AG04450 (cell line): ENCODE data around the gene DIAPH3. TPM values are rescaled to one million over a fixed set of nuclear protein-coding genes. Genes with fewer than 3 reads are reported as not detected.

Source experiments
- CTCF ChIA-PET: fragments of 300-600, 350-600 bp; formaldehyde crosslinking; extraction: SDS; loops from one replicate; lab custom pipeline; 2022; ENCODE audit warnings: antibody characterized with exemption, inconsistent platforms; lab: Charles Lee
- POLR2A ChIA-PET: fragments of 350-600 bp; formaldehyde crosslinking; extraction: SDS; loops from one replicate; lab custom pipeline; 2021; ENCODE audit warnings: antibody characterized with exemption, inconsistent platforms; lab: Yijun Ruan, JAX
- DNase-seq: peaks from one replicate; pipeline ENCODE4 v3.0.0-alpha.2; 2011; ENCODE audit warnings: low read depth, low spot score
- H3K27ac ChIP-seq: one replicate; pipeline ENCODE4 v1.5.1; 2012; ENCODE audit warnings: low read depth, low read length, control low read depth
- H3K27me3 ChIP-seq: one replicate; pipeline ENCODE4 v1.6.0; 2012; ENCODE audit warnings: low read length; ENCODE audit not compliant: control insufficient read depth, insufficient read depth
- H3K4me3 ChIP-seq: 2 replicates; pipeline ENCODE4 v1.5.1; 2011; ENCODE audit warnings: mild to moderate bottlenecking, low read depth, low read length, control low read depth
- H3K9me3 ChIP-seq: 2 replicates; pipeline ENCODE4 v1.5.1; 2012; ENCODE audit warnings: low read length; ENCODE audit not compliant: control insufficient read depth, insufficient read depth
- polyA plus RNA-seq: library from polyadenylated mRNA; depleted of rRNA; stranded (reverse); fragments of >200 nt; gene quantifications from 2 replicates; pipeline ENCODE4 v1.2.3, GENCODE V29; 2011
- TF ChIP-seq, protein P1 (sequence below): IDR thresholded peaks from 2 replicates; pipeline ENCODE4 v1.5.1; 2011; ENCODE audit warnings: low read depth, low read length, control low read depth, inconsistent platforms

DIAPH3 gene
- polyA plus RNA-seq, 1 experiment, result 11.7 TPM

DNA sequence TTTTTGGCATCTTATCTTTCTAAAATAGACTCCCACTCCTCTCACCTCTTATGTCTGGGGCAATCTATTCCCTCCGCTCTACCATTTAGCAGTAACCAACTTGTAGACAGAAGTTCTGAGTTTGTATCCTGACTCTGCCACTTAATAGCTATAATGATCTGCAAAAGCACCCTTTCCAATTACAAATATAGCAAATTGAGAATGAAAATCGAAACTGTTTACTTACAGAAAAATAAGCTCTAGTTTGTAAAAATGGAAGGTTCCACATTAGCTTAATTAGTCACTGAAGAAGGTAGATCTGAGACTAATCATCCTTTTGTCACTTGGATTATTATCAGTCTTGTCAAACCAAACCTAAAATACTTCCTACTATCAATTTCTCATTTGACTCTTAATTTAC, 409.3 kb downstream of the DIAPH3 start:
- H3K27ac ChIP-seq, result no peak overlapping the region
- no peak for DNase-seq
- TF ChIP-seq, protein P1, sequence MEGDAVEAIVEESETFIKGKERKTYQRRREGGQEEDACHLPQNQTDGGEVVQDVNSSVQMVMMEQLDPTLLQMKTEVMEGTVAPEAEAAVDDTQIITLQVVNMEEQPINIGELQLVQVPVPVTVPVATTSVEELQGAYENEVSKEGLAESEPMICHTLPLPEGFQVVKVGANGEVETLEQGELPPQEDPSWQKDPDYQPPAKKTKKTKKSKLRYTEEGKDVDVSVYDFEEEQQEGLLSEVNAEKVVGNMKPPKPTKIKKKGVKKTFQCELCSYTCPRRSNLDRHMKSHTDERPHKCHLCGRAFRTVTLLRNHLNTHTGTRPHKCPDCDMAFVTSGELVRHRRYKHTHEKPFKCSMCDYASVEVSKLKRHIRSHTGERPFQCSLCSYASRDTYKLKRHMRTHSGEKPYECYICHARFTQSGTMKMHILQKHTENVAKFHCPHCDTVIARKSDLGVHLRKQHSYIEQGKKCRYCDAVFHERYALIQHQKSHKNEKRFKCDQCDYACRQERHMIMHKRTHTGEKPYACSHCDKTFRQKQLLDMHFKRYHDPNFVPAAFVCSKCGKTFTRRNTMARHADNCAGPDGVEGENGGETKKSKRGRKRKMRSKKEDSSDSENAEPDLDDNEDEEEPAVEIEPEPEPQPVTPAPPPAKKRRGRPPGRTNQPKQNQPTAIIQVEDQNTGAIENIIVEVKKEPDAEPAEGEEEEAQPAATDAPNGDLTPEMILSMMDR, result no peak
- CTCF ChIA-PET, result interaction anchor here (0.6 to 6.1 kb wide), 7 partner anchors 9 to 890 kb away, joined by 3 to 57 read pairs (median 4); no protein-coding TSS in a partner anchor
- POLR2A ChIA-PET, result no interaction called here
- H3K27me3 ChIP-seq, result no peaks in the 10 kb centered on the region
- no peaks in the 10 kb centered on the region for H3K9me3 ChIP-seq
- H3K4me3 ChIP-seq, result no peak overlapping the region

DNA sequence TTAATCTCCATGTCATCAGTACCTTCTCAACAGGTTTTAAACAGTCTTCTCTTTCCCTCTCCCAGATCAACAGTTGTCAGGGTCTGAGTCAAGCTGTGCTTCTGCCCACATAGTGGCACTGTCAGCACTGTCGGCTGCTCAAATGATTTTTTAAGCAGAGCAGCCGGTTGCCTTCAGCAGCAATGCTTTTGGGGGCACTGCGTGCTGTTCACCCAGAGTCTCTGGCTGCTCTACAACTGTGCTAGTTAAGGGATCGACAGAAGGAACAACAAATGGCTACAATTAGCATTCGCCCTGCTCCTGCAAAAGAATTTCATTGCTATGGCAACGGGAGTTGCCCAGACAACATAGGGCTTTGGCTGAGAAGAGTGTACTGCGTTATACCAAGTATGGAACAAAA, 412.9 kb downstream of the DIAPH3 start:
- Histone ChIP-seq H3K27ac (no peak overlapping the region), H3K27me3 (no peaks in the 10 kb centered on the region), H3K4me3 (peak overlapping the region; percentile 18; the same call in 1 of the 2 replicates), H3K9me3 (no peaks in the 10 kb centered on the region)
- peak; percentile 13 for DNase-seq
- CTCF ChIA-PET, result interaction anchor here (0.9 to 6.1 kb wide), 4 partner anchors 20 to 156 kb away, joined by 3 to 57 read pairs (median 10); no protein-coding TSS in a partner anchor
- POLR2A ChIA-PET, result no interaction called here
- TF ChIP-seq, protein P1, result 0 out of 2 replicates have a peak, but pooled peaks have one; percentile 3

DNA sequence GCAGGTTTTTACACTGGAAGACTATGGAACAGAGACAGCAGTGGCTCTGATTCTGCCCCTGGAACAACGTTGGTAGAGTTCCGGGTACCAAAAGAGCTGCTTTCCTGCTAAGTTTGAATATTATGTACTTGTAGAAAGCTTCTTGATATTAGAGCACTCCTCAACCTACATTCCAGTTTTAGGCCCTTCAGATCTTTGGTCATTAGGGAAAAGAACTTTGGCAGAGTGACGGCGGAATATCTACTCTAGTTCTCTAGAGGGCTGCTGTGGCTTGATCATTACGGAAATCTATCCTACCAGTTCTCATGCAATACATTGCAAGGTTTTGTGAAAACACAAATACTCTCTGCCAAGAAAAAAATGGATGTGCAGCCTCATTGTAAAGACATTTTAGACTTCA, 415.7 kb downstream of the DIAPH3 start:
- POLR2A ChIA-PET, result no interaction called here

DNA sequence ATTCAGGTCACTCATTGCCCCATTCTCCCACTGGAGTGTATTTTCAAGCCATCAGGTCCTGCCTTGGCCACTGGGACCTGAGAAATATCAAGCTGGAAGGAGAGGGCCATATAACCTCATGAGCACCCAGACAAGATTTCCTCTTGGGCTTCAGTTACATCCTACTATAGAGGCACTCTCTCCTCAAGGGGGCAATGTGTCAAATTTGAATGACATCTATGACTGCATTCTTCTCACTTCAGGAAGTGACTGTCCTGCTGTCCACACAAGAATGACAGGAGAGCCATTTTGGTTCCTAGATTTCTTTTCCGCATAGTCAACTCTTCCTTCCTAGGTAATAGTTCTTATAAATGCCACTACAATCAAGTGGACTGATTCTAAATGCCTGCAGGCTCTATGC, 416.2 kb downstream of the DIAPH3 start:
- TF ChIP-seq, protein P1, result no peak

More for the DNA sequence above, 415.7 kb downstream of the DIAPH3 start:
- H3K27me3 ChIP-seq, result no peaks in the 10 kb centered on the region
- DNase-seq, result no peak
- TF ChIP-seq, protein P1, result no peak
- CTCF ChIA-PET, result interaction anchor here (3.1 kb wide), 1 partner anchor 23 kb away, joined by 18 read pairs; no protein-coding TSS in a partner anchor
- no peak overlapping the region for H3K4me3 ChIP-seq
- no peak overlapping the region for H3K27ac ChIP-seq
- H3K9me3 ChIP-seq, result no peaks in the 10 kb centered on the region

DNA sequence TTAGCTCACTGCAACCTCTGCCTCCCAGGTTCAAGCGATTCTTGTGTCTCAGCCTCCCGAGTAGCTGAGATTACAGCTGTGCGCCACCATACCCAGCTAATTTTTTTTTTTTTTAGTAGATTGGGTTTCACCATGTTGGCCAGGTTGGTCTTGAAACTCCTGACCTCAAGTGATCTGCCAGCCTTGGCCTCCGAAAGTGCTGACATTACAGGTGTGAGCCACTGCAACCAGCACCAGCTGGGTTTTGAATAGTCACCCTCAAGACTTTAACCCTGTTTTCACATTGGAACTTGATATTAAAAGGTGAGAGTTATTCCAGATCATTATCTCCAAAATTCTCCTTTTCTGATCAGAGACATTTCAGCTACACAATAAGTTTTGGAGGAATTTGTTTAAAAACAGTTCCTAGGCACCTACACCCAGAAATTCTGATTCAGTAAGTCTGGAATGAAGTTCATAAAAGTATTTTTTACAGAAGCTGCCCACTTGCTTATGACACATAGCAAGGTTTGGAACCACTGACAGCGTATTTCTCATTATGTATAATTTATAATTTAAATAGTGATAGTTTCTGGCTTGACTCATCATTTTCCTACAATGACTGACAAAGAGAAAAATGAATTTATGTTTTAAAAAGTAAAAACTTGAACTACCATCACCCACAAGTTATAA, 417.3 kb downstream of the DIAPH3 start:
- Histone ChIP-seq H3K9me3 (no peaks in the 10 kb centered on the region), H3K27ac (no peak overlapping the region), H3K27me3 (no peaks in the 10 kb centered on the region), H3K4me3 (no peak overlapping the region)
- ChIA-PET POLR2A (interaction anchor here (0.7 kb wide), 1 partner anchor 529 kb away, joined by 4 read pairs; no protein-coding TSS in a partner anchor), CTCF (interaction anchor here (2.1 kb wide), 1 partner anchor 25 kb away, joined by 12 read pairs; no protein-coding TSS in a partner anchor)
- DNase-seq, result peak; percentile 1
- TF ChIP-seq, protein P1, result no peak

More for the DNA sequence above, 416.2 kb downstream of the DIAPH3 start:
- ChIA-PET CTCF (no interaction called here), POLR2A (no interaction called here)
- no peak overlapping the region for H3K27ac ChIP-seq
- H3K9me3 ChIP-seq, result no peaks in the 10 kb centered on the region
- H3K4me3 ChIP-seq, result no peak overlapping the region
- no peaks in the 10 kb centered on the region for H3K27me3 ChIP-seq
- DNase-seq, result no peak
